IPS DF 4.7 (cell line): ENCODE results near the gene GRIFIN.

Source experiments
- DNase-seq: peaks from one replicate; pipeline ENCODE4 v3.0.0-alpha.2; 2013; ENCODE audit warnings: low spot score; ENCODE audit errors: extremely low read depth

The GRIFIN gene

DNA sequence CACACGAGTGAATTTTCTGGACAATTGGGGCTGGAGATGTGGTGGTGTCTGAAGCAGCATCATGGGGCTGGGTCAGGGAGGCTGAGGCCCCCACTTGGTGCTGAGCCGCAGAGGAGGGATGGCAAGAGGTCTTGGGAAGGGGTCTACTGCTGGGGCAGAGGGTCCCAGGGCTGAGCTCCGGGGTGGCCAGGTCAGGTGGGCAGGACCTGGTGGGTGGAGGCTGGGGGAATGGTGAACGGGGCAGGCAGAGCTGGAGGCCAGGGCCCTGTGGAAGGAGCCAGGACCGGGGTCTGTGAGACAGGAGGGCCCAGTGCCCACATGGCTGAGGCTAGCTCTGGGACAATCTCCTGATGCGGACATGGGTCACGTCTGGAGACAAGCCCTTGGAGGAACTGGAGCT is 23.0 kb upstream of the GRIFIN start:
- no peak for DNase-seq

DNA sequence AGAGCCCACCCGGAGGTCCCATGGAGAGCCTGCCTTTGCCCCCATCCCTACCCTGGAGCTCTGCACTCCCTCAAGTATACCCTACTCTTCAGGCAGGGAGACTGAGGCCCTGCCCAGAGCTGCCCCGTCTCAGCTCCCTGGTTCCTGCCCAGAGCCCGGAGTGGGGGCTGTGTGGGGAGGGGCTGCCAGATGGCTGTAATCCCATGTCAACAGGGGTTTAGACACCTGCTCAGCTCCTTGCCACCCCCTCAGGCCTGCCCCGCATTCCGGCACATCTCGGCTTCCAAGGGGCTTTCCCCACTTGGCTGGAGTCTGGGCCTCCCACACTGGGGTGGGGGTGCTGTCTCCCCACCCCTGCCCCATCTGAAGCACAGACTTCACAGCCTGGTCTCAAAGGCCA is 22.5 kb upstream of the GRIFIN start:
- no peak for DNase-seq

DNA sequence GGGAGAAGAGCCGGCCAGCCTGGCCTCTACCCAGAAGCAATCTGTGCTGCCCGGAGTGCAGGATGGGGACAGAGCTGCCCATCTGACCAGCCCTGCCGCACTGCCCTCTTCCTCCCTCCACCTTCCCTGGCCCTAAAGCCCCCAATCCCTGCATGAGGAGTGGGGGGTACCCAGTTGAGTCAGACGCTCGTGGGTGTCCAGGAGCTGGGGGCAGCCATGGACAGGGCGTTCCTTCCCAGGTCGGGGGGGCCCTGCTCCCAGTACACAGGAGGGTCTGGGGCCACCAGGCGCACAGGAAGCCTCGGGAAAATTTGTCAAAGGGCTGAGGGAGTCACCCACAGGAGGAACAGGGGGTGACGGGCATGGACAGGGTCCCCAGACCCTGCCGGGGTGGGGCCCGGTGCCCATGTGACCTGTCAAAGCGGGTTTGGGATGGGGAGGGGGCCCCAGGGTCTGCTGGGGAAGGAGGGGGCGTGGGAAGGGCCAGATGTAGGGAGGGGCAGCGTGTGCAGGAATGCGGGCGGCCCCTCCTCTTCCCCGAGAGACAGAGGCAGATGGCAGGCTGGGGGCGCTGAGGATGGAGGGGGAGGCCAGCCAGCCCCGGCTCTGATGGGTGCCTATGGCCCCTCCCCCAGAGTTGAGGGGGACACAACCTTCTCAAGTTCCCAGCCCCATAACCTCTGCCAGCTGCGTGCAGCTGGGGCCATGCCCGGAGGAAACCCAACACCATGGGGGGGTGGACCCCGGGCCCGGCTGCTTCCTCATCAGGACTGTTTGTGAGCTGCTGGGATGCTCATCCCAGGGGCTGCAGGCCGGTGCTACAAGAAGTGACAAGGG is 21.5 kb upstream of the GRIFIN start:
- DNase-seq, result no peak

DNA sequence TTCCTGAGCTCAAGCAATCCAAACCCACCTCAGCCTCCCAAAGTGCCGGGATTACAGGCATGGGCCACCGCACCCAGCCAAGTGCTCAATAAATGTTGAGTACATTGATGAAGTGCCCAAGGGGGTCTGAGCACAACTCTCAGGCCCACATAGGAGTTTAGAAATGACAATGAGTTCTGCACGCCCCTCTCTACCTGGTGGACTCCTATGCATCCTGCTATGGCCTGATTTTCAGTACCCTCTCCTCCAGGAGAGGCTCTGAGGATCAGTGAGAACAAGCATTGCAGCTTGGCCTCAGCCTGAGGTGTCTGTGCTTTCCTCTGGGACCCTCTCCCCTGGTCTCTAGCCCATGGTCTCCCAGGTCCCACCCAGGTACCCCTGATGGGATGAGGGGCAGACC is 20.9 kb upstream of the GRIFIN start:
- DNase-seq, result no peak

DNA sequence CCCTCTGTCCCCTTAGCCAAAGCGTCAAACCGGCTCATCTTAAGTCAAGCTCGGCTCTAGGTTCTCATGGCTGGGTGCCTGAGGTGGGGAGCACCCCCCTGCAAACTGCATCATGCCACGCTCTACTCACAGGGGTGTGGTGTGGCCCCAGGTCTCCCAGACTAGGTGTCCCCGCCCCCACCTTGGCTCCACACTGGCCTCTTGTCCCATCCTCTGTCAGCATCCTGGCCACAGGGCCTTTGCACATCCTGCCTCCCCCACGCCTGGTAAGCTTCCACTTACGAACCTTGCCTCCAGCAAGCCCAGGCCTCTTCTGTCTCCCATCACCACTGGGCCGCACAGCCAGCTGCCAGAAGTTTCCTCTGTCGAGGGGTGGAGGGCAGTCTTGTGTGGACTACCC is 20.2 kb upstream of the GRIFIN start:
- DNase-seq, result no peak

DNA sequence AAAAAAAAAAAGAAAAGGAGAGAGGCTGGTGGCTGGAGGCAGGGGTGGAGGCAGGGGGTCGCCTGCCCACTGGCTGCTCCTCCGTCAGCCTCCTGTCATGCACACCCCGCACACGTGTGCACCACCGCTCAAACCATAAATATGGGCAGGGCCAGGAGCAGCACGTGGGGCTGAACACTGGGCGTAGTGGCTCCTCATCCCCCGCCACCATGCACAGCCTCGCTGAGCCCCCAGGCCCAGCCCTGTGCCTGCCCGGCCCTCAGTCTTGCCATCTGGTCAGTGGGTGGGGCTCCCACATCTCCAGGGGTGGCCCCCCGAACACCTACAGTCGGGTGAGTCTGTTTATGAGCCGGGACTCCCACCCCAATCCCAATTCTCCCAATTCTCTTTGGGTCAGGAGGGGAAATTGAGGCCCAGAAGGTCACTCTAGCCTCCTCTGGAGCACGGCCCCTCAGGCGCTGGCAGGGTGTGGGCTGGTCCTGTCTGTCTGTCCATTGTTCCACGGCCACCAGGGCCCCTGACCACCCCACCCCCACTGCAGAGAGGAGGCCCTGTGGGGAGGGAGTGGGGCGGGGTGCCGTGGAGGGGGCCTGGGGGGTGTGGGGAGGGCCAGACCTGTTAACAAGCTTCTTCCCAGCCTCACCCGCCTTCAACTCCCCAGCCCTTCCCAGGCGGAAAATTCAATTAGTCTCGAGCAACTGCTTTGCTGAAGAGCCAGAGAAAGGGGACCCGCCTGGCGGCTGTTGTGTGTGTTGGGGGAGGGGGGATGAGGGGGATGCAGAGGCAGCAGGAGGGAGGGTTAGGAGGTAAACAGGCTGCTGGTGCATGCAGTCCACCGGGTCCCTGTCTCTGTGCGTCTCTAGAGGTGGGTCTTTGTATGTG is 19.5 kb upstream of the GRIFIN start:
- DNase-seq, result no peak

DNA sequence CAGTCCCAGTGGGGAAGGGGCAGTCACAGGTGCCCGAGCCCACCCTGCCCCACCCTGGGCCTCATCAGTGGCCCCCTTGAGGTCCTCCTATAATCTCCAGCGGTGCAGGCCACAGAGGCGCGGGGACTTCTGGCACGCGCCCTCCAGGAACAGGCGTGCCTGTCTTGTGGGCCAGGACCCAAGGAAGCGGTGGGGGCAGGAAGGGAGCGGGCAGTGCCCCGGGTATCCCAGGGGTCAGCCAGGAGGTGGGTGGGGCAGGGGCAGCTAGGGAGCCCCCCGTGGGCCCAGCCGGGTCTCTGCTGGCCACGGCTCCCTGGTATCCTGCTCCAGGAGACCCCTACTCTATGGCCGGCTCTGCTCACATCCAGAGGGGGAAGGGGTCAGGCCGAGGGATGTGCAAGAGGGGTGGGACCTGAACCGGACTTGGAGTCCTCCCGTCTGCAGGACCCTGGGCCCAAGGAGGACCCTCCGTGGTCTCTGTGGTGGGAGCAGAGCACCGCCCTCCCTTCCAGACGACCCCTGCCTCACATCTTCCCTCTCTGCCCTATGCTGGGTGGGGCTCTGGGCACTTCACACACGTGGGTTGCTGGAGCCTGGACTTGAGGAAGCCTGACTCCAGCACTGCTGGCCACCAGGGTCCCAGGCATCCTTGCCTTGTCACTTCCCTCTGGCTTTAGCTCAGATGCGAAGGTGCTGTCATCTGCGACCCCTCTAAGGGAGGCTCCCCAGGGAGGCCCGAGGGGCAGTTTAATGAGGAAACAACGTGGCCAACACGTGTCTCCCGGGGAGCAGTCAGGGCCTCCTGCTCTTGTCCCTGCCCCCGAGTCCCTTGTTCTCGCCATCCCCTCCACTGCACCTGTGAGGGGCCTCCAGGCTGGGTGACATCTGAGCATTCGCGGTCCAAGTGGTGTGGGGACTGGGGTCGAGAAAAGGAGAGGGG is 18.3 kb upstream of the GRIFIN start:
- no peak for DNase-seq

DNA sequence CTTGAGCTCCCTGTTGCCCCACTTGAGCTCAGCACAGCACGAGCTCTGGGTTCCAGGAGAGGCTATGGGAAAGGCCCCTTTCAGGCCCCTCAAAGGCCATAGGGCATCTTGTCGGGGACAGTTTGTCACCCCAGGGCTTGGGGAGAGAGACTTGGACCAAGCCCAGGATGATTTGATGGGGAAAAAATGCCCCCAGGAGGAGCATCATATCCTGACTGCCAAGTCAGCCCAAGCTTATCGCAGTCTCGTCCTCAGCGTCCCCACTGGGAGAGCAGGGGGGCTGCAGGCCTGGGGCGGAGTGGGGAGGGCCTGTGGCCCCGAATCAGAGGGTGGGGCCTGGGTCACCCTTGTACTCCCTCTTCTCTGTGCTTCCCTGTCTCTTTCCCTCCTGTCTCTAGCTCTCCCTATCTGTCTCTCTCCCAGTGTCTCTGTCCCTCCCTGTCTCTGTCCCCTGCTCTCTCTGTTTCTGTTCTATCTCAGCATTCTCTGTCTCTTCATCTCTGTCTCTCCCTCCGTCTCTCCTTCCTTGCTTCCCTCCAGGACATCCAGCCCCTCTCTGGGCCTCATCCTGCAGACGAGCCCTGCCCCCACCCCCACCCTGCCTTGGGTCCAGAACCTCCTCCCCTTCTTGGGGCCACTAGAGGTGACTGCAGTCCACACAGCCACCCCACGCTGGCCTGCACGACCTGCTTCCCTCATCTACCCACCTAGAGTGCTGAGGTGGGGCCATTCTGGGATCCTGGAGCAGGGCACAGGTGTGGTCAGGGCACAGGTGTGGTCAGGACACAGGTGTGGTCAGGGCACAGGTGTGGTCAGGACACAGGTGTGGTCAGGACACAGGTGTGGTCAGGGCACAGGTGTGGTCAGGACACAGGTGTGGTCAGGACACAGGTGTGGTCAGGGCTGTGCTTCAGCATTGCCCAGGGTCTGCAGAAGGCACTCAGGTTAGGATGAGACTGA is 17.3 kb upstream of the GRIFIN start:
- no peak for DNase-seq

DNA sequence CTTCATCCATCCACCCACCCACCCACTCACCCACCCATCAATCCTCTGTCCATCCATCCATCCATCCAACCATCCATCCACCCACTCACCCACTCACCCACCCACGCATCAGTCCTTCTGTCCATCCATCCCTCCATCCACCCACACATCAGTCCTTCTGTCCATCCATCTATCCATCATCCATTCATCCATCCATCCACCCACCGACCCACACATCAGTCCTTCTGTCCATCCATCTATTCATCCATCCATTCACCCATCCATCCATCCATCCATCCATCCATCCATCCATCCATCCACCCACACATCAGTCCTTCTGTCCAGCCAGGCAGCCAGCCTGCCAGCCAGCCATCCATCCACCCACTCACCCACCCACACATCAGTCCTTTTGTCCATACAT is 15.8 kb upstream of the GRIFIN start:
- DNase-seq, result no peak

DNA sequence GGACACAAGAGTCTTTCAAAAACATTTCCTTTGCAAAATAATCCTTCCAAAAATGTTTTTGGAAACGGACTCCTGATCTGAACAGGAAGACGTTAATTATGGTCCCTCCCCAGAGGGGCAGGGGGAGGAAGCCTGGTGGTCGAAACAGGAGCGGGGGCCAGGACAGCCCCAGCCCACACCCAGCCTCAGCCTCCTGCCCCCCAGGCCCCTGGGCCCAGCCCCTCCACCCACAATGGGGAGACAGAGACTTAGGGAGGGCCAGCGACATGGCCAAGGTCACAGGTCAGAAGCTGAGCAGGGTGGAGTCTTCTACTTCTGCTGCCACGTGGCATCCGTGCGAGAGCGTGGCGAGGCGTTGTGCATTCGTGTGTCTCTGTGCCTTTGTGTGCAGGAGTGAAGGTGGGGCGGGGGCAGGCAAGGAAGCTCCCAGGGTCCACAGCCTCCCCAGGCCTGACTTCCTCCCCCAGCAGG is 14.0 kb upstream of the GRIFIN start:
- no peak for DNase-seq

DNA sequence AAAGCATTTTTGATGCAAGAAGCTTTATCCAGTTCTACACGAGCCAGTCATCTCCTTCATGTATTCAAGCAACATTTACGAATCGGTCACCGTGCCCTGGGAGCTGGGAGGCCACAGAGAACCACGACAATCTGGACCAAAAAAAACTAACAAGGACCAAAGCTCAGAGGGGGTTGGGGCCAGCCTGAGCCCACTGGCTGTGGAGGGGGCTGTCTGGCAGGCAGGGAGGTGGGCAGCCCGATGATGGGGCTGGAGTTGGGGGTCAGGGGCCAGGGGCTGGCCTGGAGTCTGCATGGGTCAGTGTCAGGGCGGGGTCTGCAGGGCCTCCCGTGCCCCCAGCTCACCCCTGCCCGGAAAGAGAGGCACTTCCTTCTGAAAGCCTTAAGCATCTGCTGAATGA is 12.5 kb upstream of the GRIFIN start:
- DNase-seq, result no peak

DNA sequence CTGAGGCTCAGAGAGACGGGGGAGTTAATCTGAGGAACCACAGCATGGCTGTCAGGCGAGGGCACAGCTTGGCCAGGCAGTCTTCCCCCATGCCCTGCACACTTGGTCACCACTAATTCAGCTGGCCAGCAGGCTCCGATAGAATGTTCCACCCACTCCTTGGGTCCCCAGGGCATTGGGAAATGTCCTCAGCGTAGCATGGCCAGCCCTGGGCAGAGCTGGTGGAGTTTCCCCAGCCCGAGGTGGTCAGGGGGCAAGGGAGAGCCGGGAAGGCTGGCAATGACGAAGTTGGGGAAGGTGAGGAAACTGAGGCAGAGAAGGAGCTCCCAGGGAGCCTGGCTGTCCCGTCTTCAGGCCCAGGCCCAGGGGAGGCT is 12.1 kb upstream of the GRIFIN start:
- no peak for DNase-seq

DNA sequence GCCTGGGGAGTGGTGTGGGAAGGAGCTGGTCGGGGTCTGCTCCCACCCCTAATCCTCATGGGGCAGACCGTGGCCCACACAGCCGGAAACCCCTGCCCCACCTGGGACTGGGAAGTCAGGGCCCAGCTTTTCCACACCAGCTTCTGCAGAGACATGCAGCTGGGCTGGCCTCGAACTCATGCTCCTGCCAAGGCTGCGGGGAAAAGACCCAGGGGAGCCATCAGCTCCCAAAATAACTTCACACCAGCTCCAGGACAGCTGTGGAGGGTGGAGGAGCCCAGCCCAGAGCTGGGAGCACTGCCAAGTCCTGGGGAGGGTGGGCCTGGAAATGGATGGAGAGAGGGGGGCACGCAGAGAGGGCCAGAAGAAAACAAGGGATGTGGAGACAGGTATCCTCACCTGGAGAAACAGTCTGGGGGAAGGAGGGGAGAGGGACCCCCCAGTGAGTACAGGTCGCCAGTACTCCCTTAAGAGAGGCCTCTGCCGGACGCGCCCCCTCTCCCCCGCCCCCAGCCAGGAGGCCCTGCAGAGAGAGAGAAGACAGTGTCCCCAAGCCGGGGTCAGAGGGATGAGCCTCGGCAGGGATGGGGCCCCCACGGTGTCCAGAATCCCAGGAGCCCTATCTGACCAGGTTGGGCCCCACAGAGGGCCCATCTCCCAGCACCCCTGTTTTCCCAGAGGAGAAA is 11.5 kb upstream of the GRIFIN start:
- DNase-seq, result no peak

DNA sequence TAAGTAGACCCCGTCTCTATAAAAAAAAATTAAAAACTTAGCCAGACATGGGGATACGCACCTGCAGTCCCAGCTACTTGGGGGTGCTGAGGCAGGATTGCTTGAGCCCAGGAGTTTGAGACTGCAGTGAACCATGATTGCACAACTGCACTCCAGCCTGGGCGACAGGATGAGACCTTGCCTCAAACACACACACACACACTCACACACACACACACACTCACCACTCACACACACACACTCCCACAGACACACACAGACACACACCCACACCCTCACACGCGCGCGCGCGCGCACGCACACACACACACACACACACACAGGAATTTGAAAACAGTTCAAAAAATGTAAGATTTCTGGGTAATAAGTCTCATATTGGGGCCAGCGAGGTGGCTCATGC is 8.7 kb upstream of the GRIFIN start:
- no peak for DNase-seq

DNA sequence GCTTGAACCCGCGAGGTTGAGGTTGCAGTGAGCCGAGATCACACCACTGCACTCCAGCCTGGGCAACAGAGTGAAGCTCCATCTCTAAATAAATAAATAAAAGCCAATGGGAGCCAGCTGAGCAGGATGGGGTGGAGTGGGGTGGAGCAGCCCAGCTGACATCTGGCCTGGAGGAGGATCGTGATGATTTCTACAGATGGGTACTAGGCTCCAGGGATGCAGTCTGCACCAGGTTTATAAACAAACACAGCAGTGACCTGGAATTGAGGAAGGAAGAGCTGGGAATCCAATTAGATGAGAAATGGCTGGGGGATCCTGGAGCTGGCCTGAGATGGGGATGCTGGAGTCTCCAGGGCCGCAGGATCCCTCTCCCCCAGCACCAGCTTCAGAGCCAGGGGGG is 7.3 kb upstream of the GRIFIN start:
- DNase-seq, result no peak

DNA sequence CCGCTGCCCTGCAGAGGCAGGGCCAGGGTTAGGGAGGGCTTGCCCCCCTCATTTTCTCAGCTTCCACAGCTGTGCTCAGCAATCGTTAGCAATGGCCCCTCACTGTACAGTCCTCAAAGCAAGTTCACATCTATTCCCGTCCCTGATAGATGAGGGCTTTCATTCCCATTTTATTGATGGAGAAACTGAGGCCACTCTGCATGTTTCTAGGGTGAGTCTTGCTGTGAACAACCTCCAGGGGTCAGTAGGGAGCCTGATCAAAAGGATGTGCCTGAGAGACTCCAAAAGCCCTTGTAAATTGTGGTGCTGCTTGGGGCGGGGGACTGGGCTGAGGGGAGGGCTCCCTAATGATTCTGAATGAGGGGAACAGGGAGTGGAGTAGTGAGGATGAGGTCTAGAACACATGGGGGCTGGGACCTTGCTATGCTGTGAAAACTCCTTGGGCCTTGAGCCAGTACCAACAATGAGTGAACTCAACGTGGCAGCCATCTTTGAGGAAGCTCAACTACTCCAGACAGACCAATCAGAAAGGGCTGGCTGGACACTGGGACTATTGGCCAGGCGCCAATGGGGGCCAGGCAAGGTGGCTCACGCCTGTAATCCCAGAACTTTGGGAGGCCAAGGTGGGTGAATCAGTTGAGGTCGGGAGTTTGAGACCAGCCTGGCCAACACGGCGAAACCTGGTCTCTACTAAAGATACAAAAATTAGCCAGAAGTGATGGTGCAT is 6.7 kb upstream of the GRIFIN start:
- DNase-seq, result no peak

DNA sequence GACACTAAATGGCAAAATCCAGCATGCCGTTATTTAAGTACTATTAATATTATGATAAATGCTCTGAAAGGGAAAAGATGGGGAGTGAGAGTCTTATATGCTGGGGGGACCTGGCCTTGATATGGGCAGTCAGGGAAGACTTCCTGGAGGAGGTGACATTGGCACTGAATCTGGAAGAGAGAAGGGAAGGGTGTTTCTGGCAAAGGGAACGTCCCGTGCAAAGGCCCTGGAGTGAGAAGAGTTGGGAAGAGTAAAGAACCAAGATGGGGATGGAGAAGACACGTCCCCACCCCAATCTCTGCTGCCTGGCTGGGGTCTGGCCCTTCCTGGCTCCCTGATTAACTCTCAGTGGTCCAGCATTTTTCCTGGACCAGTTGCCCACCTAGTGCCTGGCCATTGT is 5.0 kb upstream of the GRIFIN start:
- no peak for DNase-seq

DNA sequence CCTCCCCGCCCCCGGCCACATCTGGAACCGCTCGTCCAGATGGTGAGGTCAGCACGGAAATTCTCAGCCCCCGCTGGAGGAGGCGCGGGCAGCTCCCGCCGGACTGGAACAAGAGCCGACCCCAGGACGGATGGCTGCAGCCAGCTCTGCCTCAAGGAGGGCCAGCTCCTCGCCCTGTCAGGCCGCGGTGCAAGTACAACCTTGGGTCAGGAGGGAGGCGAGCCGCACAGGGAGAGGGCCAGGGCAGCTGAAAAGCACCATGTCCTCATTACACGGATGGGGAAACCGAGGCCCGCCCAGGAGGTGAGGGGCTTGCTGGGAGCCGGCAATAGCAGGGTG is 3.8 kb upstream of the GRIFIN start:
- DNase-seq, result no peak
